Activated CD8-positive, alpha-beta memory T cell treated with anti-CD3 and anti-CD28 coated beads for 4 hours (primary cell): ENCODE data around the gene NDUFS6.
"Not testable (repeated sequence)": the region's sequence is repeated elsewhere in the genome, so short reads cannot be mapped to it uniquely, and the experiment has no call there.

ENCODE experiments used
- DNase-seq, 2 donors: peaks; one replicate each; pipeline ENCODE4 v3.0.0-alpha.2; 2020; ENCODE audit warnings: low read depth in 2 of 2

The NDUFS6 gene

GRCh38 chr5:1833264-1834021 lies 32.2 kb downstream of the NDUFS6 start:
- DNase-seq, result no peak

- no peak for DNase-seq
Measured at GRCh38 chr5:1834022-1834551, 32.9 kb downstream of the NDUFS6 start.

- DNase-seq, result no peak
Measured at GRCh38 chr5:1834721-1835429, 33.7 kb downstream of the NDUFS6 start.

- DNase-seq, result no peak
Measured at GRCh38 chr5:1835431-1835830, 34.2 kb downstream of the NDUFS6 start.

- no peak for DNase-seq
Measured at GRCh38 chr5:1836176-1836890, 35.1 kb downstream of the NDUFS6 start.

GRCh38 chr5:1836891-1837880 lies 36.0 kb downstream of the NDUFS6 start:
- DNase-seq, result no peak

- DNase-seq, result no peak
Measured at GRCh38 chr5:1838013-1838412, 36.8 kb downstream of the NDUFS6 start.

- no peak for DNase-seq
Measured at GRCh38 chr5:1840071-1840547, 38.9 kb downstream of the NDUFS6 start.

- no peak for DNase-seq
Measured at GRCh38 chr5:1840741-1841521, 39.7 kb downstream of the NDUFS6 start.

- no peak for DNase-seq
Measured at GRCh38 chr5:1842004-1842819, 41.0 kb downstream of the NDUFS6 start.

- not testable (repeated sequence) for DNase-seq
Measured at GRCh38 chr5:1843761-1844160, 42.6 kb downstream of the NDUFS6 start.

- no peak for DNase-seq
Measured at GRCh38 chr5:1844708-1845436, 43.7 kb downstream of the NDUFS6 start.

GRCh38 chr5:1845696-1846095 lies 44.5 kb downstream of the NDUFS6 start:
- DNase-seq, result no peak

- no peak for DNase-seq
Measured at GRCh38 chr5:1846583-1846982, 45.4 kb downstream of the NDUFS6 start.

- no peak for DNase-seq
Measured at GRCh38 chr5:1847056-1847455, 45.8 kb downstream of the NDUFS6 start.

- no peak for DNase-seq
Measured at GRCh38 chr5:1847611-1848010, 46.4 kb downstream of the NDUFS6 start.

- no peak for DNase-seq
Measured at GRCh38 chr5:1850324-1851154, 49.3 kb downstream of the NDUFS6 start.
